GM21717 (cell line): Measurements from ENCODE around the gene NMNAT2.
"Not testable (repeated sequence)": the region's sequence is repeated elsewhere in the genome, so short reads cannot be mapped to it uniquely, and the experiment has no call there.

Source experiments
- ATAC-seq: cut with Tn5 transposase; IDR thresholded peaks from one replicate; pipeline ENCODE4 v1.9.1; 2021; ENCODE audit warnings: mild to moderate bottlenecking, moderate library complexity; ENCODE audit not compliant: unreplicated experiment

Gene NMNAT2

DNA sequence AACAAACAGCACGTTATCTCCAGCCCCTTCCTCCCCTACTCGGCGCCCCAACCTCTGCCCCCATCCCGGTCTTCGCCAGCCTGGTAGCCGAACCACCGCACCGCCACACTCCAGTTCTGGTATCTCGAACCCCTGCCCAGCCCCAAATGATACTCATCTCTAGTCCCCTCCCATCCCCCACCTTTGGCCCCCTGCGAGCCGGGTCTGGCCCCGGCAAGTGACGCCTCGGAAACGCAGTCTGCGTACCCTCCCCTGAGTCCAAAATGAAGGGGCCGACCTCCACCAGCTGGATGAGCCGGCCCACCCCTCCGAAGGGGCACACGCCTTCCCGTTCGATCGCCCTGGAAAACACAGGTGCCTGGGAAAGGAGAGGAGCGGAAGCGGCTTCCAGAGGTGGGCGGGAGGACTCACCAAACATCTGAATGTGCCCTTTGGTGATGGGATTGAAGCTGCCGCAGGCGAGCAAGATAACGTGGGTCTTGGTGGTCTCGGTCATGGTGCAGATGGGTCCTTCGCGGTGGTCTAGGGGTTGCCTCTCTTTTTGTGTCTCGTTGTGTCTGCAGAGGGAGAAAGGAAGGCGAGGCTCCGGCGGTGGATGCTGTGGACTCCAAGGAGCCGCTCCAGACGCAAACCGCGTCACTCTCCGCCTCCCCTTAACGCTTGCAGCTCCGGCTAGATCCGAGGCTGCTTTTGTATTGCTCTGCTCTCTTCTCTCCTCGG lies at the start of gene NMNAT2:
NMNAT2 (minus strand) TSS at position 609 of the 720 bp plus-strand sequence; CDS start at position 496, 113 bp downstream.
- ATAC-seq: no peak

- no peak for ATAC-seq
These were observed 49.5 kb upstream of the NMNAT2 start for GRCh38 chr1:183467687-183468086.

GRCh38 chr1:183466781-183467180 lies 48.6 kb upstream of the NMNAT2 start:
- no peak for ATAC-seq

DNA sequence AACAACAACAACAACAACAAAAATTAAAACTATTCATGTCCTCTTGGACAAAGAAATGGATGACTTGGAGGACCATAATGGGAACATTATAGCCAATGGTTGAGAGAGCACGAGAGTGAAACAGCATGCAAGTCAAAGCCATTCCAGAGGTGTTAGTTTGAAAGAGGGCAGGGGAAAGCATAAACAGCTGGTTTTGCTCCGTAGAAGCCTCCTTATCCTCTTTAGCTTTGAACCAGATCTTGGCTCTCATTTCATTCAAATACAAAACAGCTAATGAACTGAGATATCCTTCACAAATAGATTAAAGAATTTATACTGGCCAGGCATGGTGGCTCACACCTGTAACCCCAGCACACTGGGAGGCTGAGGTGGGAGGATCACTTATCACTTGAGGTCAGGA lies 45.4 kb upstream of the NMNAT2 start:
- ATAC-seq: no peak

- ATAC-seq: no peak
These were observed 43.2 kb upstream of the NMNAT2 start for GRCh38 chr1:183461350-183461749.

DNA sequence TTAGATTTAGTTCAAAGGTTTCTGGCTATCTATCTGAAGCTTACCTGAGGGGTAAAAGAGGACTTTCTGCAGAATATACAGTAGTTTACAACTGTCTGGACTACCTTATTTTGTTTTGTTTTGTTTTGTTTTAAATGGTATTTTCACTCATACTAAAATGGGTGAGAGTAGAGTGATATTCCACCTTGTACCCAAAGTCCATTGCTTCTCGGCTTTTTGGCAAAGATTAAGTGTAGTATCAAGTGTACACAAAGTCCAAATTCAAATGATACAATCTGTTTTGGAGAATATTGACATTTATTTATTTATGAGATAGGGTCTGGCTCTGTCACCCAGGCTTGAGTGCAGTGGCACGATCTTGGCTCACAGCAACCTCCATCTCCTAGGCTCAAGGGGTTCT lies 42.4 kb upstream of the NMNAT2 start:
- ATAC-seq: no peak

DNA sequence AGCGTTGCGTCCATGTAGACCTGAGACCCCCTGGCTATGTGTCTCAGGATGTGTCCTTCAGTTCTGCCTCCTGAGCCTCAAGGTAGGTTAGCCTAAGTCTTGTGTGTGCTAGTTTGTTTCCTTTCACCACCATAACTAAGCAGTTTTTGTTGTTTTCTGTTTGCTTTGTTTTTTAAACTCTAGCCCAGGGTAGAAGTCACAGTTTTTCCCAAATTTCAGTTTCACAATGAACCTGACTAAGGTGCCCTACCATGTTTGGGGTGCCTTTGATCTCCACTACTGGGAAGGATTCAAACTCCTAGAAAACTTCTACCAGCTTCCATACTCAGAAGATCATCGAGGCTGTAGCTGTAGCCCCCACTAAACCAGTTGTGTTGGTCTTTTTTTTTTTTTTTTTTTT lies 39.3 kb upstream of the NMNAT2 start:
- ATAC-seq: no peak

DNA sequence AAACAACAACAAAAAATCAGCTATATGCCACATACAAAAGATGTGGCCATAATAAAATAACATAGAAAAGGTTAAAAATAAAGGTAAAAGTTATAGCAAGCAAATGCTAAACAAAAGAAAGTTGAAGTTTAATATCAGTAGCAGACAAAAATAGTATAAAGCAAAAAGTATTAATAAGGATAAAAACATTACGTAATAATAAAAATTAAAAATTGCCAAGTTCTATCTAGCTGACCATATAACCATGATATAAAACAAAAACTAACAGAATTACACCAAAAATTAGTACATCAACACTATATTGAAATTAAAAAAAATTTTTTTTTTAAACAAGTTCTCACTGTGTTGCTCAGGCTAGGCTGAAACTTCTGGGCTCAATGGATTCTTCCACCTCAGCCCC lies 38.6 kb upstream of the NMNAT2 start:
- ATAC-seq: no peak

- no peak for ATAC-seq
These were observed 36.2 kb upstream of the NMNAT2 start for GRCh38 chr1:183454377-183454776.

DNA sequence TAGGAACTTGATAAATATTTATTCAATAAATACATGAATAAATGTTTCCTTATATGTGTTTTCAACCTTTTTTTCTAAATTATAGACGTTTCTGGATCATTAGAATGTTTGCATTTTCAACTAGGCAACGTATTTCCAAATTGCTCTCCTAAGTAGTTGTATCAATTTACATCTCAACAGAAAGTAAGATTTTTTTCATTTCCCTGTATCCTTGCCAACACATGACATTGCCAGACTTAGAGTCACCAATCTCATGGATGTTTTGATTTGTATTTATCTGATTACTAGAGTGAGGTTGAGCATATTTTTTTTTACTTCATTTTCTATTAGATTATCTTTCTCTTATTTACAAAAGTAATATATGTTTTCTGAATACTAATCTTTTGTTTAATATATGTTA lies 31.9 kb upstream of the NMNAT2 start:
- ATAC-seq: no peak

- no peak for ATAC-seq
These were observed 31.1 kb upstream of the NMNAT2 start for GRCh38 chr1:183449223-183449770.

GRCh38 chr1:183444243-183444642 lies 26.1 kb upstream of the NMNAT2 start:
- ATAC-seq: no peak

GRCh38 chr1:183443466-183443865 lies 25.3 kb upstream of the NMNAT2 start:
- ATAC-seq: no peak

DNA sequence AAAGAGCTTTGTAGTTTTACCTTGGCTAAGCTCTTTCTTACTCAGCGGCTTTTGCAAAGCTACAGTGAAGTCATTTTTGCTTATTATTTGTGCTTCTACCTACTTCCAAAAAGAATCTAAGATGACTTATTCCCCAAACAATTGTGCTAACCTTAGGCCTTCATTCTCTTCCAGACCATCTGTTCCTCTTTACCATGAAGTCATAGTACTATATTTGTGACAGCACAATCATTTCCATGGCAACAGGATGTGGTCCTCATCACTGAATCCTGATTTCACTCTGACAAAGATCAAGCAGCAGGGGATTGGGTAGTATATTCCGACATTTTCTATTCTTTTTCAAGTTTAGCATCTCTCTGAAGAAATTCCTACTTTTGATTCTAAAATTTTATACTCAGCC lies 24.8 kb upstream of the NMNAT2 start:
- ATAC-seq: no peak

DNA sequence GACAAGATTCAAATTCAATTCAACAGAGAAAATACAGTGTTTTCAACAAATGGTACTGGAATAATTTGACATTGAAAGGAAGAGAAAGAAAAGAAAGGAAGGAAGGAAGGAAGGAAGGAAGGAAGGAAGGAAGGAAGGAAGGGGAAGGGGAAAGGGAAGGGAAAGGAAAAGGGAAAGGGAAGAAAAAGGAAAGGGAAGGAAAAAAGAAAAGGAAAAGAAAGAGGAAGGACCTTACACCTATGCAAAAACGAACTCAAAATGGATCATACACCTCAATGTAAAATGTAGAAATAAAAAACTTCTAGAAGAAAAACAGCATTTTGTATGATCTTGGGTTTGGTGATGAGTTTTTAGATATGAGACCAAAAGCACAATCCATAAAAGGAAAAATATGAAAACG lies 19.9 kb upstream of the NMNAT2 start:
- no peak for ATAC-seq

- no peak for ATAC-seq
These were observed 17.3 kb upstream of the NMNAT2 start for GRCh38 chr1:183435497-183435896.

GRCh38 chr1:183433703-183434102 lies 15.5 kb upstream of the NMNAT2 start:
- no peak for ATAC-seq

DNA sequence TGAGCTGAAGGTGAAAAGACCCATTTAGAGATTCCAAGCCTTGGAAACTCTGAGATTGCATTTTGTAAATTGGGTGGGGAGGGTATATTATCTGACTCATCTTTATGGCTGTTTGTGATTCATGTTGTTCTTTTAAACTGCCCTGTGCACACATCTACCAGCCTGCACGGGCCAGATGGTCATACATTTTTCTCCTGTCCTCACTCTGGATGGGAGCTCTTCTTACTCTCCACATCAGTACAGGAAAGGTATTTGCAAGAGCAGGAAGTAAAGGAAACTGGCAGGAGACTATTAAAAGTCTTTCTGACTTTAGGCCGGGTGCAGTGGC lies 14.3 kb upstream of the NMNAT2 start:
- no peak for ATAC-seq

DNA sequence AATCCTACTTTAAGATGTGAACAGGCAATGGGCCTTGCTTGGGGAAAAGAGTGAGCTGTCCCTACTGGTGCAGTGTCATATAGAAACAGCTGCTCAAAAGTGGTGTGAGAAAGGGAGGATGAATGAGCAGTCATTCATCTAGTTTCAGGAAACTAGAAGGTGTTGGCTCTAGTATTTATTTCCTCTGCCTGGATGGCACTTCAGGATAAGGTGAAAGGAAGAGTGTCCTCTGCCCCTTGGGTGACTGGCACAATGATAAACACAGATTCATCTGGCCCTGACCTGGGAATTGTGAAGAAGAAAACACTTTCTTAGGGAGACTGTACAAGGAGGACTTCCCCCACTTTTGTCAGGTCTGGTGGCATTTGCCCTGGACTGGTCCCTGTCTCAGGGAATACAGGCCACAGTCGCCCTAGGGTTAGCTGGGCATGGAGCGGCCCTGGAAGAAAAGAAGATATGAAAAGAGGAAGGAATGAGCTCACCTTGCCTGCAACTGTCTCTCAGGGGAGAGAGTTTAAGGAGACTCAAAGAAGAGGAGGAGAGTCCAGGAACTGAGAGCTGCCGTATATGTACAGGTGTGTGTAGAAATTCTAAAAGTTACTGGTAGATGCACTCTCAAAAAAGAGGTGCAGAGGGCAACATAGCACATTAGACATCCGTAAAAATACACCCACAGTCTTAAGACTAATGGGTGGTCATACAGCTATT lies 13.8 kb upstream of the NMNAT2 start:
- ATAC-seq: no peak

DNA sequence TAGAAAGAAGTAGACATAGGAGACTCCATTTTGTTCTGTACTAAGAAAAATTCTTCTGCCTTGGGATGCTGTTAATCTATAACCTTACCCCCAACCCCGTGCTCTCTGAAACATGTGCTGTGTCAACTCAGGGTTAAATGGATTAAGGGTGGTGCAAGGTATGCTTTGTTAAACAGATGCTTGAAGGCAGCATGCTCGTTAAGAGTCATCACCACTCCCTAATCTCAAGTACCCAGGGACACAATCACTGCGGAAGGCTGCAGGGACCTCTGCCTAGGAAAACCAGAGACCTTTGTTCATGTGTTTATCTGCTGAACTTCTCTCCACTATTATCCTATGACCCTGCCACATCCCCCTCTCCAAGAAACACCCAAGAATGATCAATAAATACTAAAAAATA lies 9.4 kb upstream of the NMNAT2 start:
- ATAC-seq: not testable (repeated sequence)

- no peak for ATAC-seq
These were observed 6.5 kb upstream of the NMNAT2 start for GRCh38 chr1:183424691-183425090.

GRCh38 chr1:183423541-183423940 lies 5.4 kb upstream of the NMNAT2 start:
- ATAC-seq: no peak
